ENCODE data around the gene IGFLR1.

IGFLR1 gene

DNA sequence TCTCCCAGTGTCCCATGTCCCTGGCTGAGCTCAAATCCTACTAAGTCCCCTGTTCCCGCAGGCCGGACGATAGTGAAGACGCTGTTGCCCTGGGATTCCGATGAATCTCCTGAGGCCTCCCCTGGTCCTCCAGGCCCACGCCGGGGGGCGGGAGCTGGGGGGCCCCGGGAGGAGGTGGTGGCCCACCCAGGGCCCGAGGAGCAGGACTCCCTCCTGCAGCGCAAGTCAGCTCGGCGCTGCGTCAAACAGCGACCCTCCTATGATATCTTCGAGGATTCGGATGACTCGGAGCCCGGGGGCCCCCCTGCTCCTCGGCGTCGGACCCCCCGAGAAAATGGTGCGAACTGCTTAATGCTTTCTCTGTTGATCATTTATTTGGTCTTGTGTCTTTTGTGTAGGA is 18.6 kb downstream of the IGFLR1 start:
- H3K36me3 ChIP-seq (ENCODE audit: control insufficient read depth in 1 of 2, insufficient read depth in 2 of 2, low read depth in 1 of 2, low read length in 2 of 2) = peaks cover 80 to 91% of the 10 kb centered on the region in 2 experiments
- no peak overlapping the region for H2BK5ac ChIP-seq (ENCODE audit: low read depth, low read length, poor library complexity, severe bottlenecking)
- no peak overlapping the region for H2AFZ ChIP-seq (ENCODE audit: low read depth, low read length)
- H2BK15ac ChIP-seq (ENCODE audit: low read depth, poor library complexity, severe bottlenecking) = no peak overlapping the region
- H3K79me1 ChIP-seq (replicated peaks; ENCODE audit: low read length, poor library complexity, severe bottlenecking) = peaks cover 57% of the 10 kb centered on the region
- no peaks in the 10 kb centered on the region for H3K27me3 ChIP-seq (ENCODE audit: control insufficient read depth in 1 of 2, insufficient read depth in 1 of 2, low read length in 2 of 2)
- H2BK120ac ChIP-seq (ENCODE audit: low read depth, low read length) = no peak overlapping the region
- no peak overlapping the region for H3K18ac ChIP-seq (ENCODE audit: low read depth in 1 of 2, low read length in 2 of 2)
- H3K4ac ChIP-seq (ENCODE audit: low read depth in 1 of 2, low read length in 2 of 2) = no peak overlapping the region
- H3K14ac ChIP-seq (ENCODE audit: low read length in 2 of 2) = no peak overlapping the region
- no peak overlapping the region for H3K23ac ChIP-seq (ENCODE audit: low read length in 2 of 2)
- no peaks in the 10 kb centered on the region for H3K9me3 ChIP-seq (ENCODE audit: control insufficient read depth, low read length)
- H3K4me1 ChIP-seq (ENCODE audit: control insufficient read depth, insufficient read depth, low read depth, low read length) = peaks cover 11% of the 10 kb centered on the region
- H3K27ac ChIP-seq (ENCODE audit: low read length, poor library complexity, severe bottlenecking) = no peak overlapping the region
- no peak overlapping the region for H3K9ac ChIP-seq (ENCODE audit: low read length)
- no peak overlapping the region for H3K4me3 ChIP-seq (ENCODE audit: insufficient read depth in 1 of 2, low read depth in 1 of 2, low read length in 2 of 2)
- DNase-seq = no peak
- no peak overlapping the region for H2AK5ac ChIP-seq (ENCODE audit: low read length, severe bottlenecking)
- no peak overlapping the region for H3K4me2 ChIP-seq (ENCODE audit: low read length, poor library complexity, severe bottlenecking)
- H4K8ac ChIP-seq (ENCODE audit: low read length) = no peak overlapping the region
- H2BK12ac ChIP-seq (ENCODE audit: low read length in 2 of 2) = no peak overlapping the region
- 98% methylated on average over 24 of the region's 24 CpGs for WGBS
- no peak overlapping the region for H4K91ac ChIP-seq (ENCODE audit: low read length)

DNA sequence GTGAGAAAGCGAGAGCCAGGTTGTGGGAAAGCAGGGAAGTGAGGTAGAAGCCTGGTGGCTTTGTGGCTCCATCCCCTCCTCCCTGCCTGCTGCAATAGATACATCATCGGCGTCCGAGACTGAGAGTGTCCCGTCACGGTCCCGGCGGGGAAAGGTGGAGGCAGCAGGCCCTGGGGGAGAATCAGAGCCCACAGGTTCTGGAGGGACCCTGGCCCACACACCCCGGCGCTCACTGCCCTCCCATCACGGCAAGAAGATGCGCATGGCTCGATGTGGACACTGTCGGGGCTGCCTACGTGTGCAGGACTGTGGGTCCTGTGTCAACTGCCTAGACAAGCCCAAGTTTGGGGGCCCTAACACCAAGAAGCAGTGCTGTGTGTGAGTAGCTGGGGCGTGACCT is 19.4 kb downstream of the IGFLR1 start:
- Histone ChIP-seq H3K9me3 (ENCODE audit: control insufficient read depth, low read length) (no peaks in the 10 kb centered on the region), H2BK15ac (ENCODE audit: low read depth, poor library complexity, severe bottlenecking) (no peak overlapping the region), H3K4me3 (ENCODE audit: insufficient read depth in 1 of 2, low read depth in 1 of 2, low read length in 2 of 2) (no peak overlapping the region), H3K79me1 (replicated peaks; ENCODE audit: low read length, poor library complexity, severe bottlenecking) (peaks cover 53% of the 10 kb centered on the region), H4K8ac (ENCODE audit: low read length) (no peak overlapping the region), H3K14ac (ENCODE audit: low read length in 2 of 2) (no peak overlapping the region), H2BK5ac (ENCODE audit: low read depth, low read length, poor library complexity, severe bottlenecking) (no peak overlapping the region), H3K36me3 (ENCODE audit: control insufficient read depth in 1 of 2, insufficient read depth in 2 of 2, low read depth in 1 of 2, low read length in 2 of 2) (peaks cover 72 to 83% of the 10 kb centered on the region in 2 experiments), H3K23ac (ENCODE audit: low read length in 2 of 2) (no peak overlapping the region), H3K4me2 (ENCODE audit: low read length, poor library complexity, severe bottlenecking) (no peak overlapping the region), H3K27me3 (ENCODE audit: control insufficient read depth in 1 of 2, insufficient read depth in 1 of 2, low read length in 2 of 2) (no peaks in the 10 kb centered on the region), H3K27ac (ENCODE audit: low read length, poor library complexity, severe bottlenecking) (no peak overlapping the region), H2BK12ac (ENCODE audit: low read length in 2 of 2) (no peak overlapping the region), H3K9ac (ENCODE audit: low read length) (no peak overlapping the region), H3K4ac (ENCODE audit: low read depth in 1 of 2, low read length in 2 of 2) (no peak overlapping the region), H3K4me1 (ENCODE audit: control insufficient read depth, insufficient read depth, low read depth, low read length) (peaks cover 11% of the 10 kb centered on the region), H3K18ac (ENCODE audit: low read depth in 1 of 2, low read length in 2 of 2) (no peak overlapping the region), H2BK120ac (ENCODE audit: low read depth, low read length) (no peak overlapping the region), H2AFZ (ENCODE audit: low read depth, low read length) (no peak overlapping the region), H4K91ac (ENCODE audit: low read length) (no peak overlapping the region), H2AK5ac (ENCODE audit: low read length, severe bottlenecking) (no peak overlapping the region)
- WGBS = 98% methylated on average over 13 of the region's 16 CpGs
- DNase-seq = no peak

GRCh38 chr19:35722461-35722860 is 19.8 kb downstream of the IGFLR1 start:
- Histone ChIP-seq H3K27ac (ENCODE audit: low read length, poor library complexity, severe bottlenecking) (no peak overlapping the region), H3K4me2 (ENCODE audit: low read length, poor library complexity, severe bottlenecking) (no peak overlapping the region), H3K18ac (ENCODE audit: low read depth in 1 of 2, low read length in 2 of 2) (no peak overlapping the region), H3K79me1 (replicated peaks; ENCODE audit: low read length, poor library complexity, severe bottlenecking) (peaks cover 50% of the 10 kb centered on the region), H4K91ac (ENCODE audit: low read length) (peak overlapping the region; percentile 28), H3K36me3 (ENCODE audit: control insufficient read depth in 1 of 2, insufficient read depth in 2 of 2, low read depth in 1 of 2, low read length in 2 of 2) (peaks cover 68 to 79% of the 10 kb centered on the region in 2 experiments), H3K9me3 (ENCODE audit: control insufficient read depth, low read length) (no peaks in the 10 kb centered on the region), H2BK15ac (ENCODE audit: low read depth, poor library complexity, severe bottlenecking) (no peak overlapping the region), H2AK5ac (ENCODE audit: low read length, severe bottlenecking) (no peak overlapping the region), H2AFZ (ENCODE audit: low read depth, low read length) (no peak overlapping the region), H3K4me3 (ENCODE audit: insufficient read depth in 1 of 2, low read depth in 1 of 2, low read length in 2 of 2) (no peak overlapping the region), H3K23ac (ENCODE audit: low read length in 2 of 2) (no peak overlapping the region), H3K14ac (ENCODE audit: low read length in 2 of 2) (no peak overlapping the region), H2BK5ac (ENCODE audit: low read depth, low read length, poor library complexity, severe bottlenecking) (no peak overlapping the region), H3K4ac (ENCODE audit: low read depth in 1 of 2, low read length in 2 of 2) (peak overlapping the region in 1 of 2 experiments; percentile 9), H3K4me1 (ENCODE audit: control insufficient read depth, insufficient read depth, low read depth, low read length) (peaks cover 11% of the 10 kb centered on the region), H4K8ac (ENCODE audit: low read length) (no peak overlapping the region), H2BK12ac (ENCODE audit: low read length in 2 of 2) (no peak overlapping the region), H3K9ac (ENCODE audit: low read length) (no peak overlapping the region), H2BK120ac (ENCODE audit: low read depth, low read length) (no peak overlapping the region), H3K27me3 (ENCODE audit: control insufficient read depth in 1 of 2, insufficient read depth in 1 of 2, low read length in 2 of 2) (no peaks in the 10 kb centered on the region)
- 97% methylated on average over 14 of the region's 14 CpGs for WGBS
- DNase-seq = no peak

DNA sequence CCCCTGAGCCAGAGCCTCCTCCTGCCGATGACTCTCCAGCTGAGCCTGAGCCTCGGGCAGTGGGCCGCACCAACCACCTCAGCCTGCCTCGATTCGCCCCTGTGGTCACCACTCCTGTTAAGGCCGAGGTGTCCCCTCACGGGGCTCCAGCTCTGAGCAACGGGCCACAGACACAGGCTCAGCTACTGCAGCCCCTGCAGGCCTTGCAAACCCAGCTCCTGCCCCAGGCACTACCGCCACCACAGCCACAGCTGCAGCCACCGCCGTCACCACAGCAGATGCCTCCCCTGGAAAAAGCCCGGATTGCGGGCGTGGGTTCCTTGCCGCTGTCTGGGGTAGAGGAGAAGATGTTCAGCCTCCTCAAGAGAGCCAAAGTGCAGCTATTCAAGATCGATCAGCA is 20.9 kb downstream of the IGFLR1 start:
- no peak overlapping the region for H3K4me2 ChIP-seq (ENCODE audit: low read length, poor library complexity, severe bottlenecking)
- no peak overlapping the region for H2BK15ac ChIP-seq (ENCODE audit: low read depth, poor library complexity, severe bottlenecking)
- H2AK5ac ChIP-seq (ENCODE audit: low read length, severe bottlenecking) = no peak overlapping the region
- no peaks in the 10 kb centered on the region for H3K9me3 ChIP-seq (ENCODE audit: control insufficient read depth, low read length)
- no peak overlapping the region for H3K14ac ChIP-seq (ENCODE audit: low read length in 2 of 2)
- DNase-seq = no peak
- no peak overlapping the region for H4K8ac ChIP-seq (ENCODE audit: low read length)
- H2BK5ac ChIP-seq (ENCODE audit: low read depth, low read length, poor library complexity, severe bottlenecking) = no peak overlapping the region
- peaks cover 44% of the 10 kb centered on the region for H3K79me1 ChIP-seq (replicated peaks; ENCODE audit: low read length, poor library complexity, severe bottlenecking)
- H3K18ac ChIP-seq (ENCODE audit: low read depth in 1 of 2, low read length in 2 of 2) = no peak overlapping the region
- H3K4me3 ChIP-seq (ENCODE audit: insufficient read depth in 1 of 2, low read depth in 1 of 2, low read length in 2 of 2) = no peak overlapping the region
- H3K27ac ChIP-seq (ENCODE audit: low read length, poor library complexity, severe bottlenecking) = no peak overlapping the region
- H3K9ac ChIP-seq (ENCODE audit: low read length) = no peak overlapping the region
- H3K36me3 ChIP-seq (ENCODE audit: control insufficient read depth in 1 of 2, insufficient read depth in 2 of 2, low read depth in 1 of 2, low read length in 2 of 2) = peaks cover 58 to 69% of the 10 kb centered on the region in 2 experiments
- no peak overlapping the region for H2BK12ac ChIP-seq (ENCODE audit: low read length in 2 of 2)
- H3K4me1 ChIP-seq (ENCODE audit: control insufficient read depth, insufficient read depth, low read depth, low read length) = peaks cover 15% of the 10 kb centered on the region
- H3K4ac ChIP-seq (ENCODE audit: low read depth in 1 of 2, low read length in 2 of 2) = no peak overlapping the region
- no peaks in the 10 kb centered on the region for H3K27me3 ChIP-seq (ENCODE audit: control insufficient read depth in 1 of 2, insufficient read depth in 1 of 2, low read length in 2 of 2)
- WGBS = 95% methylated on average over 16 of the region's 16 CpGs
- H3K23ac ChIP-seq (ENCODE audit: low read length in 2 of 2) = peak overlapping the region in 1 of 2 experiments; percentile 92
- no peak overlapping the region for H2AFZ ChIP-seq (ENCODE audit: low read depth, low read length)
- H2BK120ac ChIP-seq (ENCODE audit: low read depth, low read length) = no peak overlapping the region
- H4K91ac ChIP-seq (ENCODE audit: low read length) = no peak overlapping the region
